ENCODE measurements around the gene ZNF215.

DNA sequence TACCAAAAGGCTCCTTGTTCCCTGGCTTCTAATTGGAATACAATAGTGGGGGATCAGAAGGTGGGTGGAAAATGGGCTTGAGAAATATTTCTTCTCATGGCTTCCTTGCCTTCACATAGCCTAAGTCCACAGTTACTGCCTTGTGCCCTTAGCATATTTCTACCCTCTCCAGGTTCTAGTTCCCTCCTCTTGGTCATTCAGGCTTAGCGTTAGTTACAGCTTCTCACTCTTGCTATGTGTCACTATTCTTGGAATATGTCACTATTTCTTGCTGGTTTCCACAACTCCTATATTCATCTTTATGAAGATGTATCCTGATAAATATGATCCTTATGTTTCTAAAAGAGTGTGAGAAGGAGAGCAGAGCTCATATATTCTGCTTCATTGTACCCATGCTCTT, 36.4 kb upstream of the ZNF215 start:
- TF ChIP-seq CTCF (conservative IDR thresholded peaks at IDR 0.05; ENCODE audit: low read length) (no peak), EZH2phosphoT487 (IDR thresholded peaks at IDR 0.05; ENCODE audit: borderline replicate concordance) (no peak)

Data from Loucy (cell line).